Astrocyte (in vitro differentiated cells and primary cell): ENCODE results near the gene CDK5RAP2. TPM values are rescaled to one million over a fixed set of nuclear protein-coding genes. Genes with fewer than 3 reads are reported as not detected.

Experiments
- DNase-seq: peaks from one replicate; pipeline ENCODE4 v3.0.0-alpha.2; 2010; ENCODE audit warnings: low read depth
- FAIRE-seq: peaks from 2 replicates; lab custom pipeline; 2011; peaks lifted over from hg19 to GRCh38; lab: Jason Lieb, UNC
- H2AFZ ChIP-seq: 2 replicates; pipeline ENCODE4 v1.6.0; 2012; ENCODE audit warnings: low read depth, low read length, inconsistent platforms
- H3K27ac ChIP-seq: 2 replicates; pipeline ENCODE4 v1.5.1; 2011; ENCODE audit warnings: low read depth, low read length, inconsistent platforms
- H3K27me3 ChIP-seq: 2 replicates; pipeline ENCODE4 v1.6.0; 2011; ENCODE audit warnings: low read length, inconsistent platforms; ENCODE audit not compliant: insufficient read depth
- H3K36me3 ChIP-seq: 2 replicates; pipeline ENCODE4 v1.5.1; 2011; ENCODE audit warnings: low read length, inconsistent platforms; ENCODE audit not compliant: insufficient read depth
- H3K4me1 ChIP-seq: 2 replicates; pipeline ENCODE4 v1.5.1; 2011; ENCODE audit warnings: low read length, inconsistent platforms; ENCODE audit not compliant: insufficient read depth
- H3K4me2 ChIP-seq: 2 replicates; pipeline ENCODE4 v1.6.0; 2012; ENCODE audit warnings: low read length, inconsistent platforms
- H3K4me3 ChIP-seq: 2 replicates; pipeline ENCODE4 v1.5.1; 2011; ENCODE audit warnings: low read depth, mild to moderate bottlenecking, low read length, inconsistent platforms; ENCODE audit not compliant: insufficient read depth
- H3K79me2 ChIP-seq: 2 replicates; pipeline ENCODE4 v1.6.0; 2012; ENCODE audit warnings: mild to moderate bottlenecking, low read length, inconsistent platforms; ENCODE audit not compliant: insufficient read depth
- H3K9ac ChIP-seq: 2 replicates; pipeline ENCODE4 v1.6.0; 2012; ENCODE audit warnings: mild to moderate bottlenecking, low read length, inconsistent platforms
- H3K9me3 ChIP-seq: 2 replicates; pipeline ENCODE4 v1.5.1; 2012; ENCODE audit warnings: low read depth, mild to moderate bottlenecking, low read length, inconsistent platforms; ENCODE audit not compliant: insufficient read depth
- H4K20me1 ChIP-seq: 2 replicates; pipeline ENCODE4 v1.6.0; 2012; ENCODE audit warnings: low read length, inconsistent platforms; ENCODE audit not compliant: insufficient read depth
- H3K27ac Mint-ChIP-seq: one replicate; pipeline ENCODE4 v1.8.0; 2021; ENCODE audit warnings: mild to moderate bottlenecking, mixed read lengths; ENCODE audit not compliant: unreplicated experiment
- H3K27me3 Mint-ChIP-seq: one replicate; pipeline ENCODE4 v1.8.0; 2021; ENCODE audit warnings: low read depth, mixed read lengths; ENCODE audit not compliant: unreplicated experiment
- H3K36me3 Mint-ChIP-seq: one replicate; pipeline ENCODE4 v1.8.0; 2021; ENCODE audit warnings: low read depth, mixed read lengths; ENCODE audit not compliant: unreplicated experiment
- H3K4me1 Mint-ChIP-seq: one replicate; pipeline ENCODE4 v1.8.0; 2021; ENCODE audit warnings: low read depth, mixed read lengths; ENCODE audit not compliant: unreplicated experiment
- H3K4me3 Mint-ChIP-seq: one replicate; pipeline ENCODE4 v1.8.0; 2021; ENCODE audit warnings: mild to moderate bottlenecking, moderate library complexity, mixed read lengths; ENCODE audit not compliant: unreplicated experiment
- H3K9me3 Mint-ChIP-seq: one replicate; pipeline ENCODE4 v1.8.0; 2021; ENCODE audit warnings: mild to moderate bottlenecking, mixed read lengths; ENCODE audit not compliant: unreplicated experiment
- CTCF ChIP-seq: IDR thresholded peaks from 2 replicates; pipeline ENCODE4 v1.5.1; 2011; ENCODE audit warnings: low read depth, mild to moderate bottlenecking, inconsistent platforms, low read length, moderate library complexity; ENCODE audit not compliant: insufficient read depth
- EZH2 ChIP-seq: IDR thresholded peaks from 2 replicates; pipeline ENCODE4 v1.6.1; 2012; ENCODE audit warnings: mild to moderate bottlenecking, low read length, inconsistent platforms; ENCODE audit not compliant: insufficient read depth
- total RNA-seq: library from RNA; stranded (reverse); gene quantifications from 2 replicates; pipeline ENCODE4 v1.2.1, GENCODE V29; 2021

The CDK5RAP2 gene
- total RNA-seq, 1 donor from 2014 or later, result 36.3 TPM

- Mint-ChIP-seq H3K4me3 (no peak overlapping the region), H3K4me1 (no peaks in the 10 kb centered on the region), H3K27me3 (no peaks in the 10 kb centered on the region), H3K9me3 (no peaks in the 10 kb centered on the region), H3K27ac (no peak overlapping the region), H3K36me3 (peaks cover 8% of the 10 kb centered on the region)
- TF ChIP-seq CTCF, result no peak
- no peak for TF ChIP-seq EZH2
- Histone ChIP-seq H3K27ac (no peak overlapping the region), H3K27me3 (no peaks in the 10 kb centered on the region), H3K4me3 (no peak overlapping the region), H4K20me1 (no peaks in the 10 kb centered on the region), H3K36me3 (peaks cover 12% of the 10 kb centered on the region), H3K79me2 (no peaks in the 10 kb centered on the region), H3K9ac (no peak overlapping the region), H2AFZ (no peak overlapping the region), H3K4me1 (no peaks in the 10 kb centered on the region), H3K4me2 (no peak overlapping the region), H3K9me3 (no peaks in the 10 kb centered on the region)
- no peak for FAIRE-seq
- DNase-seq, result no peak
Measured at GRCh38 chr9:120452631-120453030, 127.3 kb downstream of the CDK5RAP2 start.

- no peak overlapping the region for H3K9ac ChIP-seq
- H3K4me1 ChIP-seq, result no peaks in the 10 kb centered on the region
- H3K27ac ChIP-seq, result no peak overlapping the region
- H3K4me2 ChIP-seq, result no peak overlapping the region
- H3K4me3 Mint-ChIP-seq, result no peak overlapping the region
- no peaks in the 10 kb centered on the region for H3K27me3 Mint-ChIP-seq
- H3K27me3 ChIP-seq, result no peaks in the 10 kb centered on the region
- H3K9me3 Mint-ChIP-seq, result no peaks in the 10 kb centered on the region
- peaks cover 12% of the 10 kb centered on the region for H3K36me3 ChIP-seq
- peaks cover 9% of the 10 kb centered on the region for H3K36me3 Mint-ChIP-seq
- H4K20me1 ChIP-seq, result no peaks in the 10 kb centered on the region
- H3K4me1 Mint-ChIP-seq, result peaks cover 5% of the 10 kb centered on the region
- no peaks in the 10 kb centered on the region for H3K9me3 ChIP-seq
- DNase-seq (no peak), FAIRE-seq (no peak)
- H3K79me2 ChIP-seq, result no peaks in the 10 kb centered on the region
- TF ChIP-seq EZH2 (no peak), CTCF (no peak)
- H3K27ac Mint-ChIP-seq, result no peak overlapping the region
- H3K4me3 ChIP-seq, result no peak overlapping the region
- no peak overlapping the region for H2AFZ ChIP-seq
Measured at GRCh38 chr9:120450916-120451315, 129.1 kb downstream of the CDK5RAP2 start.

- no peak overlapping the region for H2AFZ ChIP-seq
- TF ChIP-seq EZH2 (no peak), CTCF (no peak)
- FAIRE-seq (no peak), DNase-seq (no peak)
- H3K27ac ChIP-seq, result no peak overlapping the region
- H3K4me3 ChIP-seq, result no peak overlapping the region
- no peak overlapping the region for H3K4me2 ChIP-seq
- peaks cover 5% of the 10 kb centered on the region for H3K4me1 Mint-ChIP-seq
- no peaks in the 10 kb centered on the region for H3K27me3 Mint-ChIP-seq
- H3K4me1 ChIP-seq, result no peaks in the 10 kb centered on the region
- H3K27ac Mint-ChIP-seq, result no peak overlapping the region
- no peaks in the 10 kb centered on the region for H3K27me3 ChIP-seq
- no peaks in the 10 kb centered on the region for H4K20me1 ChIP-seq
- H3K4me3 Mint-ChIP-seq, result no peak overlapping the region
- no peaks in the 10 kb centered on the region for H3K79me2 ChIP-seq
- H3K36me3 ChIP-seq, result peaks cover 12% of the 10 kb centered on the region
- H3K9me3 ChIP-seq, result no peaks in the 10 kb centered on the region
- peaks cover 9% of the 10 kb centered on the region for H3K36me3 Mint-ChIP-seq
- no peak overlapping the region for H3K9ac ChIP-seq
- H3K9me3 Mint-ChIP-seq, result no peaks in the 10 kb centered on the region
Measured at GRCh38 chr9:120449566-120449965, 130.4 kb downstream of the CDK5RAP2 start.
